Measurements from ENCODE around the gene GNAQ. TPM values are rescaled to one million over a fixed set of nuclear protein-coding genes. Genes with fewer than 3 reads are reported as not detected.

Gene GNAQ
- total RNA-seq, 1 donor from 2014 or later = 16.2 TPM

GRCh38 chr9:78004478-78005229, 27.0 kb downstream of the GNAQ start:
- no peak for DNase-seq (ENCODE audit: low spot score)
- ATAC-seq = peak; percentile 86

- ATAC-seq = peak; percentile 49
- DNase-seq (ENCODE audit: low spot score) = no peak
These were observed 27.9 kb downstream of the GNAQ start for GRCh38 chr9:78003730-78004129.

GRCh38 chr9:78001946-78002731, 29.5 kb downstream of the GNAQ start:
- ATAC-seq = no peak
- DNase-seq (ENCODE audit: low spot score) = no peak

GRCh38 chr9:78000221-78000620, 31.4 kb downstream of the GNAQ start:
- DNase-seq (ENCODE audit: low spot score) (no peak), ATAC-seq (no peak)

GRCh38 chr9:77999231-77999631, 32.4 kb downstream of the GNAQ start:
- ATAC-seq (peak; percentile 33), DNase-seq (ENCODE audit: low spot score) (no peak)

GRCh38 chr9:77997611-77998284, 33.9 kb downstream of the GNAQ start:
- DNase-seq (ENCODE audit: low spot score) (no peak), ATAC-seq (peak; percentile 57)

GRCh38 chr9:77996696-77997095, 34.9 kb downstream of the GNAQ start:
- DNase-seq (ENCODE audit: low spot score) (no peak), ATAC-seq (no peak)

- DNase-seq (ENCODE audit: low spot score) (no peak), ATAC-seq (no peak)
These were observed 40.4 kb downstream of the GNAQ start for GRCh38 chr9:77991191-77991590.

GRCh38 chr9:77989909-77990308, 41.7 kb downstream of the GNAQ start:
- ATAC-seq (no peak), DNase-seq (ENCODE audit: low spot score) (no peak)

- no peak for ATAC-seq
- DNase-seq (ENCODE audit: low spot score) = no peak
These were observed 42.2 kb downstream of the GNAQ start for GRCh38 chr9:77989458-77989857.

GRCh38 chr9:77988630-77989029, 43.0 kb downstream of the GNAQ start:
- DNase-seq (ENCODE audit: low spot score) = no peak
- no peak for ATAC-seq

- ATAC-seq (no peak), DNase-seq (ENCODE audit: low spot score) (no peak)
These were observed 43.6 kb downstream of the GNAQ start for GRCh38 chr9:77987880-77988525.

- no peak for DNase-seq (ENCODE audit: low spot score)
- ATAC-seq = no peak
These were observed 44.4 kb downstream of the GNAQ start for GRCh38 chr9:77987081-77987656.

- DNase-seq (ENCODE audit: low spot score) (peak; percentile 74), ATAC-seq (peak; percentile 90)
These were observed 45.6 kb downstream of the GNAQ start for GRCh38 chr9:77985996-77986395.

- ATAC-seq (no peak), DNase-seq (ENCODE audit: low spot score) (no peak)
These were observed 48.3 kb downstream of the GNAQ start for GRCh38 chr9:77983320-77983662.

GRCh38 chr9:77982581-77983319, 48.9 kb downstream of the GNAQ start:
- ATAC-seq (no peak), DNase-seq (ENCODE audit: low spot score) (no peak)

- ATAC-seq = no peak
- DNase-seq (ENCODE audit: low spot score) = no peak
These were observed 49.7 kb downstream of the GNAQ start for GRCh38 chr9:77981907-77982306.

GRCh38 chr9:77981332-77981731, 50.3 kb downstream of the GNAQ start:
- DNase-seq (ENCODE audit: low spot score) (no peak), ATAC-seq (peak; percentile 48)

- no peak for ATAC-seq
- DNase-seq (ENCODE audit: low spot score) = no peak
These were observed 51.0 kb downstream of the GNAQ start for GRCh38 chr9:77980622-77981021.

- ATAC-seq (no peak), DNase-seq (ENCODE audit: low spot score) (no peak)
These were observed 53.4 kb downstream of the GNAQ start for GRCh38 chr9:77978086-77978781.

Data from left lobe of liver (tissue), 2 donors.